SH-SY5Y (cell line): ENCODE data around the gene C1QB.

ENCODE experiments used
- GATA2 ChIP-seq: IDR thresholded peaks from 2 replicates; pipeline ENCODE4 v1.6.1; 2011; ENCODE audit warnings: mild to moderate bottlenecking, low read depth, low read length
- GATA3 ChIP-seq: IDR thresholded peaks from 2 replicates; pipeline ENCODE4 v1.6.1; 2011; ENCODE audit warnings: low read depth, mild to moderate bottlenecking, low read length, moderate library complexity

DNA sequence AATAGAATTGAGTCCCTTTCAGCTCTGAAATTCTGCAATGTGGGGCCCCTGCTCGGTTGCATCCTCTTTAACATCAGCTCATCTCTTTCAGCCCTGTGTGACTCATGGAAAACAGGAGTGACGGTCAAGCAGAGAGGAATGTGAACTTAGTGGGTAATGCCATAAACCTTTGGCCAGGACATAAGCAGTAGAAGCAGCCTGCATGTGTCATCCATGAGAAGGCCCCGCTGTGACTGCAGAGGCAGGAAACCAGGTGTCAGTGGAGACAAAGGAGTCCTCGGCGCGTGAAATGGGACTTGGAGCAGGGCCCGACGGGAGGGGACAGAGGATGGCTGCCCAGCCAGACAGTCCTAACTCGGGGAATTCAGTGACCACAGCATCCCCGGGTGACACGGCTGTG, 36.5 kb downstream of the C1QB start:
- TF ChIP-seq GATA2 (no peak), GATA3 (no peak)
